ENCODE data around the gene SNAP25. TPM values are rescaled to one million over a fixed set of nuclear protein-coding genes. Genes with fewer than 3 reads are reported as not detected.

Gene SNAP25
- total and polyA plus RNA-seq, 10 of the 15 experiments (the other 5 are each of a cell fraction or from before 2014, with no cell fraction given): not detected

DNA sequence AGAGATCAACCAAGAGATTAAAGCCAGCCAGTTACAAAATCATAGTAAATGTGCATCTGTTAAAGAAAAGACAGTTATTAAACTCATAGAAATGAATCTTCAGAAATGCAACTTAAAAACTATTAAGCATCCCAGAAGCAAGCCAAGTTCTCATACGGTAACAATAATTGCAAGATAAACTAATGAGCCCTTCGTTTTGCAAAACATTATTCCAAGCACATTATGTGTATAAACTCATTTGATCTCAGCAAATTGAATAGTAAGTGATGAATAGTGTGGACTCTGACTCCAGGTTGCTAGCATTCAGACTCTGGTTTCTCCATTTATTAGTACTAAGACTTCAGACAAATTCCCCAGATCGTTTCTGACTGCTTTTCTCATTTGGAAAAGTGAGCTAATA, 85.2 kb downstream of the SNAP25 start (continued):
- TF ChIP-seq EED (IDR thresholded peaks at IDR 0.05; ENCODE audit: low read depth): no peak
- no peak for TF ChIP-seq BACH1 (IDR thresholded peaks at IDR 0.05; ENCODE audit: borderline replicate concordance)
- no peak for TF ChIP-seq MYB (IDR thresholded peaks at IDR 0.05; ENCODE audit: borderline replicate concordance, low read depth, low read length)
- TF ChIP-seq SUZ12 (IDR thresholded peaks at IDR 0.05; ENCODE audit: unreplicated experiment): no peak
- TF ChIP-seq, protein P1, sequence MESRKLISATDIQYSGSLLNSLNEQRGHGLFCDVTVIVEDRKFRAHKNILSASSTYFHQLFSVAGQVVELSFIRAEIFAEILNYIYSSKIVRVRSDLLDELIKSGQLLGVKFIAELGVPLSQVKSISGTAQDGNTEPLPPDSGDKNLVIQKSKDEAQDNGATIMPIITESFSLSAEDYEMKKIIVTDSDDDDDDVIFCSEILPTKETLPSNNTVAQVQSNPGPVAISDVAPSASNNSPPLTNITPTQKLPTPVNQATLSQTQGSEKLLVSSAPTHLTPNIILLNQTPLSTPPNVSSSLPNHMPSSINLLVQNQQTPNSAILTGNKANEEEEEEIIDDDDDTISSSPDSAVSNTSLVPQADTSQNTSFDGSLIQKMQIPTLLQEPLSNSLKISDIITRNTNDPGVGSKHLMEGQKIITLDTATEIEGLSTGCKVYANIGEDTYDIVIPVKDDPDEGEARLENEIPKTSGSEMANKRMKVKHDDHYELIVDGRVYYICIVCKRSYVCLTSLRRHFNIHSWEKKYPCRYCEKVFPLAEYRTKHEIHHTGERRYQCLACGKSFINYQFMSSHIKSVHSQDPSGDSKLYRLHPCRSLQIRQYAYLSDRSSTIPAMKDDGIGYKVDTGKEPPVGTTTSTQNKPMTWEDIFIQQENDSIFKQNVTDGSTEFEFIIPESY (IDR thresholded peaks at IDR 0.05): no peak
- TF ChIP-seq MYC (IDR thresholded peaks at IDR 0.05; ENCODE audit: insufficient read depth, insufficient read length, insufficient replicate concordance, low read length, severe bottlenecking): no peak
- no peak for TF ChIP-seq CBFB (IDR thresholded peaks at IDR 0.05; ENCODE audit: low read depth)
- TF ChIP-seq FOXK2 (IDR thresholded peaks at IDR 0.05): no peak
- TF ChIP-seq ATF7 (IDR thresholded peaks at IDR 0.05; ENCODE audit: low read depth): no peak
- TF ChIP-seq LARP7 (IDR thresholded peaks at IDR 0.05): no peak
- no peak for TF ChIP-seq SUPT20H (IDR thresholded peaks at IDR 0.05; ENCODE audit: borderline replicate concordance, control insufficient read depth, low read depth, low read length)
- no peak for TF ChIP-seq CBX5 (IDR thresholded peaks at IDR 0.05; ENCODE audit: low read depth)

DNA sequence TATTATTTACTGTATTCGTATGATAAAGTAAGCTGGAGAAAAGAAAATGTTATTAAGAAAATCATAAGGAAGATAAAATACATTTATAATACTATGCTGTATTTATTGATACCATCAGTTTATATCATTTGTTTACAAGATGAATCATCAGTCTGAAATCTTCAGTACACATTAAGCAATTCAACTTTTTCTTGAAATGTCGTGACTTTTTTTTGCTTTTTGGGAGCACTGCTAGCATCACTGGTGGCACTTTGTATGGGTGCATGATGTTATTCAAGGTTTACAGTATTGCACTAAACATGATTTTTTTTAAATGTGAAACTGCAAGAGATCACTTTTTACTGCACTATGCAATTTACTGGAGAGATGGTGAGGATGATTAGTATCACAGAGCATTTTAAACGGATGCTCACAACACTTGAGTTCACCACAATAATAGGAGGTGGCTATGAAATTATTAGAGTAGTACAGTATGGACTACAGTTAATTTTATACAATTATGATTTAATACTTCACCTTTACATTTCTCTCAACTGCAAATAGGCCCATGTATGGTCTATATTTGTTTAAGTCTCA, 85.9 kb downstream of the SNAP25 start:
- Histone ChIP-seq H3K4me2 (ENCODE audit: control insufficient read depth, insufficient read depth) (no peak overlapping the region), H3K36me3 (ENCODE audit: control insufficient read depth in 2 of 2, insufficient read depth in 2 of 2, low read length in 1 of 2) (no peaks in the 10 kb centered on the region), H3K79me2 (ENCODE audit: control insufficient read depth, insufficient read depth, low read length) (no peaks in the 10 kb centered on the region), H3K27ac (ENCODE audit: control insufficient read depth, insufficient read depth) (no peak overlapping the region), H3K4me1 (ENCODE audit: control insufficient read depth, insufficient read depth, low read length) (no peaks in the 10 kb centered on the region), H2AFZ (ENCODE audit: control insufficient read depth, low read depth, low read length) (no peak overlapping the region), H3K9ac (ENCODE audit: control insufficient read depth, insufficient read depth, low read length) (no peak overlapping the region), H3K4me3 (no peak overlapping the region), H4K20me1 (ENCODE audit: control insufficient read depth, insufficient read depth) (no peaks in the 10 kb centered on the region), H3K9me3 (replicated peaks; ENCODE audit: control insufficient read depth, insufficient read depth, low read length) (no peaks in the 10 kb centered on the region), H3K27me3 (replicated peaks in 1 of 2; ENCODE audit: control insufficient read depth in 2 of 2, insufficient read depth in 2 of 2, low read length in 1 of 2) (0 out of 4 replicates have a peak, but pooled peaks cover 0 to 1% of the 10 kb centered on the region in 2 experiments)
- intact Hi-C loops (cut with micrococcal nuclease; ENCODE audit: unreplicated experiment) (no loop called here), in situ Hi-C loops (cut with MboI) (no loop called here)
- BruUV-seq (replicated peaks): no TSS peak
- FAIRE-seq (no peak), DNase-seq (ENCODE audit: low read depth, low spot score) (no peak), ATAC-seq (no peak)
- RAD21 ChIA-PET (ENCODE audit: unreplicated experiment): interaction anchor here (1.0 to 1.4 kb wide), 2 partner anchors 12 to 47 kb away, joined by 3 to 4 read pairs; no protein-coding TSS in a partner anchor
- SMC1A ChIA-PET (ENCODE audit: uncharacterized antibody, unreplicated experiment): no interaction called here
- POLR2A ChIA-PET: no interaction called here
- WGBS (ENCODE audit: insufficient coverage, insufficient replicate concordance, low lambda C conversion rate, missing lambda C conversion rate): 74% methylated on average over 3 of the region's 3 CpGs
- CTCF ChIA-PET: interaction anchor here (0.7 to 2.9 kb wide), 2 partner anchors 12 to 327 kb away, joined by 3 to 11 read pairs; no protein-coding TSS in a partner anchor
- TF ChIP-seq, protein P2, sequence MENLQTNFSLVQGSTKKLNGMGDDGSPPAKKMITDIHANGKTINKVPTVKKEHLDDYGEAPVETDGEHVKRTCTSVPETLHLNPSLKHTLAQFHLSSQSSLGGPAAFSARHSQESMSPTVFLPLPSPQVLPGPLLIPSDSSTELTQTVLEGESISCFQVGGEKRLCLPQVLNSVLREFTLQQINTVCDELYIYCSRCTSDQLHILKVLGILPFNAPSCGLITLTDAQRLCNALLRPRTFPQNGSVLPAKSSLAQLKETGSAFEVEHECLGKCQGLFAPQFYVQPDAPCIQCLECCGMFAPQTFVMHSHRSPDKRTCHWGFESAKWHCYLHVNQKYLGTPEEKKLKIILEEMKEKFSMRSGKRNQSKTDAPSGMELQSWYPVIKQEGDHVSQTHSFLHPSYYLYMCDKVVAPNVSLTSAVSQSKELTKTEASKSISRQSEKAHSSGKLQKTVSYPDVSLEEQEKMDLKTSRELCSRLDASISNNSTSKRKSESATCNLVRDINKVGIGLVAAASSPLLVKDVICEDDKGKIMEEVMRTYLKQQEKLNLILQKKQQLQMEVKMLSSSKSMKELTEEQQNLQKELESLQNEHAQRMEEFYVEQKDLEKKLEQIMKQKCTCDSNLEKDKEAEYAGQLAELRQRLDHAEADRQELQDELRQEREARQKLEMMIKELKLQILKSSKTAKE (IDR thresholded peaks at IDR 0.05; ENCODE audit: low read depth, poor library complexity, severe bottlenecking): no peak
- TF ChIP-seq ZNF384 (IDR thresholded peaks at IDR 0.05; ENCODE audit: borderline replicate concordance, low read depth, low read length) (no peak), STAT3 (IDR thresholded peaks at IDR 0.05; ENCODE audit: low read depth, low read length) (no peak), MYB (IDR thresholded peaks at IDR 0.05; ENCODE audit: borderline replicate concordance, low read depth, low read length) (no peak)
